Neural cell (in vitro differentiated cells): ENCODE results near the gene CCNL2.

Source experiments
- CTCF ChIP-seq: fragments of 450-650 bp; IDR thresholded peaks from 2 replicates; pipeline ENCODE4 v1.5.1; 2014; ENCODE audit warnings: antibody characterized with exemption, mild to moderate bottlenecking, moderate library complexity; ENCODE audit not compliant: poor library complexity, severe bottlenecking
- MXI1 ChIP-seq: fragments of 450-650 bp; conservative IDR thresholded peaks from 2 replicates; pipeline ENCODE4 v1.6.1; 2014; ENCODE audit warnings: antibody characterized with exemption, mild to moderate bottlenecking; ENCODE audit not compliant: poor library complexity, severe bottlenecking
- POLR2AphosphoS5 ChIP-seq: IDR thresholded peaks from 2 replicates; pipeline ENCODE4 v1.6.1; 2012
- TAF1 ChIP-seq: IDR thresholded peaks from 2 replicates; pipeline ENCODE4 v1.6.1; 2012; ENCODE audit warnings: low read depth

- TF ChIP-seq CTCF (no peak), MXI1 (no peak), TAF1 (no peak), POLR2AphosphoS5 (no peak)
Observed at GRCh38 chr1:1432951-1433803, 34.0 kb upstream of the CCNL2 start.
